HG02938 (cell line): ENCODE data around the gene FOXD4.
"Not testable (repeated sequence)": the region's sequence is repeated elsewhere in the genome, so short reads cannot be mapped to it uniquely, and the experiment has no call there.

Experiments
- ATAC-seq: cut with Tn5 transposase; IDR thresholded peaks from one replicate; pipeline ENCODE4 v1.9.1; 2021; ENCODE audit warnings: mild to moderate bottlenecking, moderate library complexity; ENCODE audit not compliant: unreplicated experiment

FOXD4 gene

GRCh38 chr9:94323-94722 is 23.9 kb downstream of the FOXD4 start:
- not testable (repeated sequence) for ATAC-seq

- not testable (repeated sequence) for ATAC-seq
Observed at GRCh38 chr9:93909-94308, 24.3 kb downstream of the FOXD4 start.

DNA sequence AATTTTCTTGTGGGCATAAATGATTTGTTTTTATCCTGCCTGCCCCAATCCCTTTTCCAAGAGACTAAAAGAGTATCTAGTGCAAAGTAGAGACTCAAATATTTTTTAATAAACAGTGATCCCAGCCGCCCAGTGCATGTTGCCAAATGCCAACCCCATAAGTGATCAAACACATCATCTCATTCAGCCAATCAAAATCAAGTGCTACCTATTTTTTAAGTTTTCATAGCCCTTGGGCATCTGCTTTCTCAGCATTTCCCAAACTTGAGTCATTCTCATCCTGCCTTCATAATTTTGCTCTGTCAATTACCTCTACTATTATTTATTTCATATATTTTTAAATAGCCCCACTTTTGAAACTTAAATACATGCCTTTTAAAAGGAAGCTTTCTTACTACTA is 27.4 kb downstream of the FOXD4 start:
- not testable (repeated sequence) for ATAC-seq

DNA sequence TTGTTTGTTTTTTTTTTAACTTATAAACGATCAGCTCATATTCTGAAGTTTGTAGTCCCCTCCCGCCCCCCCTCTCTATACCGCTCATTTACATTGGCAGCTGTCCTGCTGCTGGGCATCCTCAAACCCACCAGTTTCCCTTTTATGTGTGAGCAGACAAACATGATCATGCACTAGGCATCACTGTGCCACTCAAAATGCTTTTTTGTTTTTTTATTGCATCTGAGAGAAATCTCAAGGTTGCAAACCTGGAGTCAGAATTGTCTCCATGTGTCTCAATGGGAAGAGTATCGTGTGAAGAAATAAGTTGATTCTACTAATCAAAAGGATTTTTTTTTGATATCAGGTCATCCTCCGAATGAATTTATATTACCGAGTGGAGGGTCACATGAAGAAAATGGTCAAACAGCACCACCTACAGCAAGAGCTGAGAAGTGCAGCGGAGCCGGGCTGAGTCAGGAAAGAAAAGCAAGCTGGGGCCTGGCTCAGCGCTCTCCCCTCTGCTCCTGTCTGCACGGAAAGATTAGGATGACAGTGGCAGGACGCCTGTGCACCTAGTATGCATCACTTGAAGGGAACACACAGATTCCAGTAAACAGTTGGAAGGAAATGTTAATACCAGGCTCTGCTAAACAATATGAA is 29.7 kb downstream of the FOXD4 start:
- peak; percentile 77 for ATAC-seq

DNA sequence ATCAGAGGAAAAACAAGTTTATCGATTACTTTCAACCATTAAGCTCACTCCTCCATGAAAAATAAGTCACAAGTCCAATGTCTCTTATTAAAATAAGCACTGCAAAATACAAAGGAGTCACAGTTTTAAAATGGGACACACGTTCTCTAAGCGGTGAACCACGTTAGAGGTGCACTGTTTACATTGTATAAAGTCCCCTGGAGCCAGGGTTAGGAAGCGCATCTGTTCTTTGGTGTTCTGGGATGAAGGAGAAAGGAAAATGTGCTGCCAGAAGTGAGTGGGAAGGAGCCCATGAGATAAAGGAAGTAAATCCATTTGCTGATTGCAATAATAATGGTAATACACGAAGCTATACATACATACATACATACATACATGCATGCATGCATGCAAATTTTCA is 30.4 kb downstream of the FOXD4 start:
- ATAC-seq, result not testable (repeated sequence)

DNA sequence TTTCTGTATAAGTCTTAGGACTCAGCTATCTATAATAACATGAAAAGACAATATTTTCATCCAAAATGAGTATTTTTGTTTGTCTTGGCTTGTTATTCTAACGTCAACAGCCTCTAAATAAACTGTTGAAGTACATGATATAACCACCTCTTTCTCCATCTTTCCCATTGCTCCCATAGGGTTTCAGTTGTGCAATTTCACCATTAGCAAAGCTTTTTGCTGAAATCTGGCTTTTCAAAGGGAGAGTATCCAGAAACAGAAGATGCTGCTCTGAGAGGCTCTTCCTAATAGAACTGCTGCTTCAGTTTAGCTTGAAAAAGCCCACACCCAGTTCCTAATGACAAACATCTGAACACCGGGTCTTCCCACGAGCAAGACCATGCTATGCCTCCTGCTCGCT is 31.1 kb downstream of the FOXD4 start:
- not testable (repeated sequence) for ATAC-seq

GRCh38 chr9:86697-87096 is 31.5 kb downstream of the FOXD4 start:
- ATAC-seq, result not testable (repeated sequence)

DNA sequence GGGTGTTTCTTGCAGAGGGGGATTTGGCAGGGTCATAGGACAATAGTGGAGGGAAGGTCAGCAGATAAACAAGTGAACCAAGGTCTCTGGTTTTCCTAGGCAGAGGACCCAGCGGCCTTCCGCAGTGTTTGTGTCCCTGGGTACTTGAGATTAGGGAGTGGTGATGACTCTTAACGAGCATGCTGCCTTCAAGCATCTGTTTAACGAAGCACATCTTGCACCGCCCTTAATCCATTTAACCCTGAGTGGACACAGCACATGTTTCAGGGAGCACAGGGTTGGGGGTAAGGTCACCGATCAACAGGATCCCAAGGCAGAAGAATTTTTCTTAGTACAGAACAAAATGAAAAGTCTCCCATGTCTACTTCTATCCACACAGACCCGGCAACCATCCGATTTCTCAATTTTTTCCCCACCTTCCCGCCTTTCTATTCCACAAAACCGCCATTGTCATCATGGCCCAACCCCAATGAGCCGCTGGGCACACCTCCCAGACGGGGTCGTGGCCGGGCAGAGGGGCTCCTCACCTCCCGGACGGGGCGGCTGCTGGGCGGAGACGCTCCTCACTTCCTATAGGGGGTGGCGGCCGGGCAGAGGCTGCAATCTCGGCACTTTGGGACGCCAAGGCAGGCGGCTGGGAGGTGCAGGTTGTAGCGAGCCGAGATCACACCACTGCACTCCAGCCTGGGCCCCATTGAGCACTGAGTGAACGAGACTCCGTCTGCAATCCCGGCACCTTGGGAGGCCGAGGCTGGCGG is 35.1 kb downstream of the FOXD4 start:
- not testable (repeated sequence) for ATAC-seq

GRCh38 chr9:78333-78732 is 39.9 kb downstream of the FOXD4 start:
- ATAC-seq, result not testable (repeated sequence)

DNA sequence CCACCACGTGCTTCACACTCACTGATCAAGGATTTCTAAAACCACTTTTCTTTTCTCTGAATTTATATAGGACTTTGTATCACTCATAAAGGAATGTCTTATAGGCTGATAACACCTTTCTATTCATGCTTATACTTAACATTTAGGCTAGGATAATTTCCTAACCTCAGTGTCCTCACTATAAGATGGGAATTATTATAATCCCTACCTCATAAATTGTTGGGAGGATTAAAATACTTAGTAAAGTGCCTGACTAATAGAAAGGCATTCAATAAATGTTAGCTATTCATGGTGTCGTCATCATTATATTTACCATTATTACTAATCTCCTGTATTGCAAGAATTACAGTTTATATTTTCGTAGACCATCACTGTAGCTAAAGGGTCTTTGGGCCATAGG is 41.8 kb downstream of the FOXD4 start:
- not testable (repeated sequence) for ATAC-seq

DNA sequence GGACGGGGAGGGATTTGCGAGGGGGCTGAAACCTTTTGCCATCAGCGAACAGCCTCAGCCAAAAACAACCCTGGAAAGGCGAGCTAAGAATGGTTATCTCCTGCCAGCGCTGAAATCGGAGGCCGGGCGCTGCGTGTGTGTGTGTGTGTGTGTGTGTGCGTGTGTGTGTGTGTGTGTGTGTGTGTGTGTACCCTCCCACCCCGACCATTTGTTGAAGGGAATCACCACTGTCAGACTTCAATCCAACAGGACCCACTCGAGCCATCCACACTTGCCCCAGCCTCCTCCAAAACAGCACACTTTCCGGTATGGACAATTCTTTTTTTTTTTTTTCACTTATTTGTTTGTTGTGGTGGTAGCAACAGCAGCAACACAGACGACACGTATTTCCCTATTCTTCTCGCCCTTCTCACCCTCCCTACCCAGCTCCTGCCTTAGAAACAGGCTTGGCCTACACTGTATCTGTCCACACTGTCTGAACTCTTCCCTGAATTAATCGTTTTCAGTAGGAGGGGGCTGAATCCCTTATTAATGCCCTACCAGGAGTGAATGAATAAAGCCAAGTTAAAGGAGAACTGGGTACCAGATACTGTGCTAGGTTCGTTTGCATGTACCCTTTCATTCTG is 44.2 kb downstream of the FOXD4 start:
- ATAC-seq, result not testable (repeated sequence)

GRCh38 chr9:73076-73899 is 44.9 kb downstream of the FOXD4 start:
- ATAC-seq, result not testable (repeated sequence)
